Nucleus accumbens (tissue), 56 donors: ENCODE results near the gene ADAMTS12.
"Not testable (repeated sequence)": the region's sequence is repeated elsewhere in the genome, so short reads cannot be mapped to it uniquely, and the experiment has no call there.

Source experiments
- DNase-seq, 56 donors: peaks; one replicate each; lab custom pipeline; 2025; lab: John Stamatoyannopoulos, UW

Gene ADAMTS12

GRCh38 chr5:33891788-33892619 lies at the start of gene ADAMTS12:
Gene ADAMTS12, minus strand, starts transcription at chr5:33891990. Its CDS starts 134 bp downstream, at chr5:33891856.
- DNase-seq: peak in 1 of 56 donors; percentile 19

DNA sequence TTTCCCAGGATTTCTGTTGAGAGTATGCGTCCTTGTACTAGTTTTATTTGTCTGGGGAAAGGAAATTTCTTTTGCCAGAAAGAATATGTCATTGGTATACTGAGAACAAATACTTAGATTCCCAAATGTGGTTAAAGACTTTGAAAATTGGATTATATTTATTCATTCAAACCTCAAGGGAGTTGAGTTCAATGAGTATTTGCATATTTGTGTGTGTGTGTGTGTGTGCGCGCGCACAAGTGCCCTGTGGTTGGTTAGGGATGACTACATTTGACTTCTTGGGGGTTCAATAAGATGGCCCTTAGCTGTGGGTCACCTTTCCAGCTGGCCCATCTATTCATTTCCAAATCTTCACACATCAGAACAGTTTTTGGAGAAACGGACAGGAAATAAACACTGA lies 49.3 kb upstream of the ADAMTS12 start:
- no peak for DNase-seq

- DNase-seq: peak in 4 of 56 donors; percentile 3 to 25 (median 18)
These were observed 47.9 kb upstream of the ADAMTS12 start for GRCh38 chr5:33939556-33940262.

DNA sequence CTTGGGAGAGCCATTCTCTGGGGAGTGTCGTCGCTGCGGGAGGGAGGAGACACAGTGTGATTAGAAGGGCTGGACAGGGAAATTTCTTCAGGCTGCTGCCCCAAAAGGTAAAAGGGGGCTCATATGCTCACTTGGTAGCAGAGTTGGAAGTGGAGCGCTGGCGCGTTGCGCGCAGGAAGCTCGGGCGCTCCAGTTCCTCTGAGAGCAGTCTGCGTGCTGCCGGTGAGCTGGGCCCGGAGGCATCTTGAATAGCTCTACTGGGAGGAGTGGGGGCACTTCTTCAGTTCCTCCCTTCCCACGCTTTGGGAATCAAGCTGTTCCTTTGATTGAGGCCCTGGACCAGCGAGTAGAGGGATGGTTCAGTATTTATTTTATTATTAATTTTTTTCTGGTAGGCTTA lies 47.1 kb upstream of the ADAMTS12 start:
- no peak for DNase-seq

DNA sequence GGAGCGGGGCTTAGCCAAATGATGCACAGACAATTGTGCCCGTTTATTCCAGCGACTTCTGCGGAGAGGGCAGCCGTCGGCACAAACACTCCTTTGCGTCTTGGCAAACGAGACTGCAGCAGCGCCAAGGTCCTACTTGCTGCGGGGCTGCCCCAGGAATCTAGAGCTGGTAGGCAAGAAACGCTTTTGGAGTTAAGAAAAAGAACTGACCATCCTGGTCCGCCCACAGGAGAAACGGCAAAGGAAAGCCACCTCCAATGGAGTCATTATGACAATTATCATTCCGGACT lies 46.7 kb upstream of the ADAMTS12 start:
- no peak for DNase-seq

DNA sequence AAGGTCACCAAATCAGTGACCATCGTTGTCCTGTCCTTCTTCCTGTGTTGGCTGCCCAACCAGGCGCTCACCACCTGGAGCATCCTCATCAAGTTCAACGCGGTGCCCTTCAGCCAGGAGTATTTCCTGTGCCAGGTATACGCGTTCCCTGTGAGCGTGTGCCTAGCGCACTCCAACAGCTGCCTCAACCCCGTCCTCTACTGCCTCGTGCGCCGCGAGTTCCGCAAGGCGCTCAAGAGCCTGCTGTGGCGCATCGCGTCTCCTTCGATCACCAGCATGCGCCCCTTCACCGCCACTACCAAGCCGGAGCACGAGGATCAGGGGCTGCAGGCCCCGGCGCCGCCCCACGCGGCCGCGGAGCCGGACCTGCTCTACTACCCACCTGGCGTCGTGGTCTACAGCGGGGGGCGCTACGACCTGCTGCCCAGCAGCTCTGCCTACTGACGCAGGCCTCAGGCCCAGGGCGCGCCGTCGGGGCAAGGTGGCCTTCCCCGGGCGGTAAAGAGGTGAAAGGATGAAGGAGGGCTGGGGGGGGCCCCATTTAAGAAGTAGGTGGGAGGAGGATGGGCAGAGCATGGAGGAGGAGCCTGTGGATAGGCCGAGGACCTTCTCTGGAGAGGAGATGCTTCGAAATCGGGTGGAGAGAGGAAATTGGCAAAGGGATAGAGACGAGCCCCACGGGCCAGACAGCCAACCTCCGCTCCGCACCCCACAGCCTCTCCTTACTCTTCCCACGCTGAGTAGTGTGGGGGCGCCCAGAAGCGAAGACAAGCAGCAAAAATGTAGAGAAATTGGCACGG lies 46.1 kb upstream of the ADAMTS12 start:
- DNase-seq: peak in 3 of 56 donors; percentile 7 to 21 (median 8)

DNA sequence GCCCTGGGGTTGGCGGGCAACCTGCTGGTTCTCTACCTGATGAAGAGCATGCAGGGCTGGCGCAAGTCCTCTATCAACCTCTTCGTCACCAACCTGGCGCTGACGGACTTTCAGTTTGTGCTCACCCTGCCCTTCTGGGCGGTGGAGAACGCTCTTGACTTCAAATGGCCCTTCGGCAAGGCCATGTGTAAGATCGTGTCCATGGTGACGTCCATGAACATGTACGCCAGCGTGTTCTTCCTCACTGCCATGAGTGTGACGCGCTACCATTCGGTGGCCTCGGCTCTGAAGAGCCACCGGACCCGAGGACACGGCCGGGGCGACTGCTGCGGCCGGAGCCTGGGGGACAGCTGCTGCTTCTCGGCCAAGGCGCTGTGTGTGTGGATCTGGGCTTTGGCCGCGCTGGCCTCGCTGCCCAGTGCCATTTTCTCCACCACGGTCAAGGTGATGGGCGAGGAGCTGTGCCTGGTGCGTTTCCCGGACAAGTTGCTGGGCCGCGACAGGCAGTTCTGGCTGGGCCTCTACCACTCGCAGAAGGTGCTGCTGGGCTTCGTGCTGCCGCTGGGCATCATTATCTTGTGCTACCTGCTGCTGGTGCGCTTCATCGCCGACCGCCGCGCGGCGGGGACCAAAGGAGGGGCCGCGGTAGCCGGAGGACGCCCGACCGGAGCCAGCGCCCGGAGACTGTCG lies 45.4 kb upstream of the ADAMTS12 start:
- DNase-seq: no peak

DNA sequence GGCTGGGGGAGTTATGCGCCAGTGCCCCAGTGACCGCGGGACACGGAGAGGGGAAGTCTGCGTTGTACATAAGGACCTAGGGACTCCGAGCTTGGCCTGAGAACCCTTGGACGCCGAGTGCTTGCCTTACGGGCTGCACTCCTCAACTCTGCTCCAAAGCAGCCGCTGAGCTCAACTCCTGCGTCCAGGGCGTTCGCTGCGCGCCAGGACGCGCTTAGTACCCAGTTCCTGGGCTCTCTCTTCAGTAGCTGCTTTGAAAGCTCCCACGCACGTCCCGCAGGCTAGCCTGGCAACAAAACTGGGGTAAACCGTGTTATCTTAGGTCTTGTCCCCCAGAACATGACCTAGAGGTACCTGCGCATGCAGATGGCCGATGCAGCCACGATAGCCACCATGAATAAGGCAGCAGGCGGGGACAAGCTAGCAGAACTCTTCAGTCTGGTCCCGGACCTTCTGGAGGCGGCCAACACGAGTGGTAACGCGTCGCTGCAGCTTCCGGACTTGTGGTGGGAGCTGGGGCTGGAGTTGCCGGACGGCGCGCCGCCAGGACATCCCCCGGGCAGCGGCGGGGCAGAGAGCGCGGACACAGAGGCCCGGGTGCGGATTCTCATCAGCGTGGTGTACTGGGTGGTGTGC lies 44.7 kb upstream of the ADAMTS12 start, which contains the start of gene RXFP3:
Gene RXFP3 (plus strand): TSS at position 6 of the 636 bp plus-strand sequence. CDS start 355 bp downstream, at position 361.
- DNase-seq: no peak

DNA sequence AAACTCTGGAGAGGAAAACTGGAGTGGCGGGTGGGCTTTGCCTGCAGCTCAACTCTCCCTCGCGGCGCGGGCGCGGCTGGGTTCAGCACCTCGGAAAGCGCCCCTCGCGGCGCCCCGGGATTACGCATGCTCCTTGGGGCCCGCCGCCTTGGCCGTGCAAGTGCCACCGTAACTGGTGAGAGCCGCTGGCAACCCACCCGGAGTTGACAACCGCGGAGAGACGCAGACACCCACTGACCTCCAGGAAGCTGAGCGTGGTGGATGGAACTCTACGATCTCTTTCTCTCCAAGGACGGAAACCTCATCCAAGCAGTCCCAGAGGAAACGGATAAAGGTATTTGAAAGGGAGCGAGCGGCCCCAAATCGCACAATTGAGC lies 44.2 kb upstream of the ADAMTS12 start:
- DNase-seq: peak in 37 of 56 donors; percentile 1 to 64 (median 12)

DNA sequence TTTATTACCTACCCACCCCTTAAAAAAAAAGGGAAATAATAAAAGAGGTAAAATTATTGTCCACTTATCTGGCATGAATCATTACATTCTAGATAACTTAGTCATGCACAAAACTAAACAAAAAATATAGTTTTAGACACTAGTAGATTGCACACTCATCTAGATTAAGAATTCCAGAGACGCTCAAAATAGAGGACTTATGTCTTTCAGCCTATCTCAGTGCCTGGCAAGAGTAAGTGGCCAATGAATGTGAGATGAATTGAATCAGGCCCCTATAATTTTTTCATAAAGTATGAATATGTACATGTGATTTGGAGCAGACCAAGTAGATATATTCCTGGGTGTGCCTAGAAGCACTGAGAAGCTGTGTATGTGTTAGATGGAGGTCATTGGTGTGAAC lies 42.4 kb upstream of the ADAMTS12 start:
- DNase-seq: no peak

GRCh38 chr5:33933723-33934169 lies 42.0 kb upstream of the ADAMTS12 start:
- DNase-seq: no peak

DNA sequence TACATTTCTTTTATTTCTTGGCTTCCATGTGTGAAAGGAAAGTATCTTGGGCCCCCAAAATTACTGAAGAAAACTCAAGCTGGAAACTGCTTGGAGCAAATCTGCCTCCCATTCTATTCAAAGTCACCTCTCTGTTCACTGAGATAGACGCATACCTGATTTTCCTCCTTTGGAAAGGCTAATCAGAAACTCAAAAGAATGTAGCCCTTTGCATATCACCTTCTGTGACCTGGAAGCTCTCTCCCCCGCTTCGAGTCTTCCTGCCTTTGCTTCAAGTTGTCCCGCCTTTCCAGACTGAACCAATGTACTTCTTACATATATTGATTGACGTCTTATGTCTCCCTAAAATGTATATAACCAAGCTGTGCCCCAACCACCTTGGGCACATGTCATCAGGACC lies 39.3 kb upstream of the ADAMTS12 start:
- no peak for DNase-seq

DNA sequence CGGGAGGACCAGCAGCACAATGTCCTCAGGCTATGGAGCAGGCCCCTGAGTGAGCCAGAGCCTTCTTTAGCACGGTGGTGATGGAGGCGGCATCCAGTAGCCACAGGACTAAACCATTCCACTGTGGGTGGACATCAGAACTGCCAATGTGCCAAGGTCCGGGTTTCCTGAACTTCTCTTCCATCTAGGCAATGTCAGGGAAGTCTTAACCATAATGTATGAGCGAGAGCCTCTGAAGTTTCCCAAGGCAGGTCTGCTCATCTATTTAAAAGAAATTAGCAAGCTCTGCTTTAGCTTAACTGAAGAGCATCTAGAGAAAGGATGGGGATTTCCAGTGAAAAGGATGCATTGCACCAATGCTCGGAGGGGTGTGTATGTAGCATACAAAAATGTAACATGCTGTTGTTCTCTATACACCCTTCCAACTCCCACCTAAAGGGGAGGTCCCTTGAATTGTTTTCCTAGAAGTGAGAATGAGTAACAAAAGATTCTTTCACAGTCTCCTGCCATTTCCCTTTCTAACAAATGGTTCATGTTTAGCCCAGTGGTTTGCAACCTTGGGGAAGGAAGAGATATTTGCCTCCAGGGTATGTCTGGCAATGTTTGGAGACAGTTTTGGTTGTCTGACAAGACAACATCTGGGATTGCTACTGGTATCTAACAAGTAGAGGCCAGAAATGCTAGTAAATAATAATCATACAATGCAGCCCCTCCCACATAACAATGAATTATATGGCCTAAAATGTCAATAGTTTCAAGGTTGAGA lies 38.3 kb upstream of the ADAMTS12 start:
- DNase-seq: no peak

DNA sequence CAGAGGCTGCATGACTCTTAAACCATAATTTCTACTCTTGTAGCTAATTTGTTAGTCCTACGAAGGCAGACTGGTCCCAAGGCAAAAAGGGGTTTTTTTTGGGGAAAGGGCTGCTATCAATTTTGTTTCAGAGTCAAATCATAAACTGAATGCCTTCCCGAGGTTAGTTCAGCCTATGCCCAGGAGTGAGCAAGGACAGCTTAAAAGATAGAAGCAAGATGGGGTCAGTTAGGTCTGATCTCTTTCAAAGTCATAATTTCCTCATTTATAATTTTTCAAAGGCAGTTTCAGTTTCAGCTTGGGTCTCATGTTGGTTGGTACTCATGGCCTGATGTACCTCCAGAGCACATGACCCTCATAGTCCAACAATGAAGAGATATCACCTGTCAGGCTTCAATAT lies 36.5 kb upstream of the ADAMTS12 start:
- no peak for DNase-seq

DNA sequence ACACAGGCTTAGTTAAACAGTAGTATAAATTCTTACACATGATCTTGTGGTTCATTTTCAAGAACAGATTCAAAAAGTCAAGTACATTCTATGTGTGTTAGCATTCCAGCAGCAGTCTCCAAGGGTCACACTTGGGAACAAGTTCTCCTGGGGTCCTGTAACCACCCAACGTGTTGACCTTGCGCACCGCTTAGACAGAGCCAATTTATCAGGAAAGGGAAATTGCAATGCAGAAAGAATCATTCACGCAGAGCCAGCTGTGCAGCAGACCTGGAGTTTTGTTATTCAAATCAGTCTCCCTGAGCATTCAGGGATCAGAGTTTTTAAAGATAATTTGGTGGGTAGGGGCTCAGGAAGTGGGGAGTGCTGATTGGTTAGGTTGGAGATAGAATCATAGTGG lies 35.9 kb upstream of the ADAMTS12 start:
- no peak for DNase-seq

GRCh38 chr5:33925278-33925677 lies 33.5 kb upstream of the ADAMTS12 start:
- no peak for DNase-seq

GRCh38 chr5:33921002-33921401 lies 29.2 kb upstream of the ADAMTS12 start:
- DNase-seq: no peak

GRCh38 chr5:33914844-33915243 lies 23.1 kb upstream of the ADAMTS12 start:
- not testable (repeated sequence) for DNase-seq

DNA sequence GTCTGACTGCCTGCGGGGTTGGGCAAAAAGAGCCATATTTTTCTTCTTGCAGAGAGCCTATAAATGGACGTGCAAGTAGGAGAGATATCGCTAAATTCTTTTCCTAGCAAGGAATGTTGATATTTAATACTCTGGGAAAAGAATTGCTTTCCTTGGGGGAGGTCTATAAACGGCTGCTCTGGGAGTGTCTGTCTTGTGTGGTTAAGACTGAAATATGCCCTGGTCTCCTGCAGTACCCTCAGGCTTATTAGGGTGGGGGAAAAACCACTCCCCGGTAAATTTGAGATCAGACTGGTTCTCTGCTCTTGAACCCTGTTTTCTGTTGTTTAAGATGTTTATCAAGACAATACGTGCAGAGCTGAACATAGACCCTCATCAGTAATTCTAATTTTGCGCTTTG lies 14.5 kb upstream of the ADAMTS12 start:
- DNase-seq: not testable (repeated sequence)
